GM12878 (cell line): ENCODE results near the gene FGF14. TPM values are rescaled to one million over a fixed set of nuclear protein-coding genes. Genes with fewer than 3 reads are reported as not detected.

Experiments used
- ATAC-seq: fragments of 200-7000 bp; cut with Tn5 transposase; 3 replicates; pipeline ENCODE4 v1.9.1; 2020; ENCODE audit warnings: mild to moderate bottlenecking, moderate library complexity
- BruUV-seq: library from RNA; stranded (reverse); fragments of 400-500 nt; replicated peaks from 2 replicates; lab custom pipeline; 2021; lab: Mats Ljungman, UMichigan
- CTCF ChIA-PET: fragments of 300-600 bp; sonication (Branson Sonifier 250); formaldehyde crosslinking; extraction: SDS; loops from one replicate; lab custom pipeline; 2021; ENCODE audit warnings: inconsistent platforms; lab: Yijun Ruan, JAX
- POLR2A ChIA-PET: fragments of 350-600 bp; formaldehyde crosslinking; extraction: SDS; loops from one replicate; lab custom pipeline; 2021; ENCODE audit warnings: inconsistent platforms; lab: Charles Lee
- RAD21 ChIA-PET: fragments of 300-600 bp; sonication (Branson Sonifier 250); formaldehyde crosslinking; loops from one replicate; lab custom pipeline; 2023; ENCODE audit warnings: antibody characterized with exemption; ENCODE audit not compliant: unreplicated experiment; lab: Charles Lee
- SMC1A ChIA-PET: fragments of 300-600 bp; sonication (Branson Sonifier 250); formaldehyde crosslinking; loops from one replicate; lab custom pipeline; 2023; ENCODE audit not compliant: unreplicated experiment, uncharacterized antibody; lab: Charles Lee
- DNase-seq: peaks from one replicate; pipeline ENCODE4 v3.0.0-alpha.2; 2011; ENCODE audit warnings: low read depth, low spot score
- FAIRE-seq: peaks from 3 replicates; lab custom pipeline; 2011; peaks lifted over from hg19 to GRCh38; lab: Jason Lieb, UNC
- H2AFZ ChIP-seq: 2 replicates; pipeline ENCODE4 v1.6.0; 2011; ENCODE audit warnings: low read depth, low read length, control low read depth; ENCODE audit not compliant: control insufficient read depth
- H3K27ac ChIP-seq: 2 replicates; pipeline ENCODE4 v1.5.1; 2011; ENCODE audit warnings: control low read depth; ENCODE audit not compliant: control insufficient read depth, insufficient read depth
- H3K27me3 ChIP-seq, 2 experiments: replicated peaks in 1 of 2; 2 replicates each; pipeline versions ENCODE4 v1.6.0 to v1.6.1; 2011; ENCODE audit warnings: low read length in 1 of 2; ENCODE audit not compliant: control insufficient read depth in 2 of 2, insufficient read depth in 2 of 2
- H3K36me3 ChIP-seq, 2 experiments: 2 replicates each; pipeline ENCODE4 v1.5.1; 2011; ENCODE audit warnings: low read length in 1 of 2; ENCODE audit not compliant: control insufficient read depth in 2 of 2, insufficient read depth in 2 of 2
- H3K4me1 ChIP-seq: 2 replicates; pipeline ENCODE4 v1.6.1; 2011; ENCODE audit warnings: mild to moderate bottlenecking, low read length, moderate library complexity, mixed read lengths; ENCODE audit not compliant: control insufficient read depth, insufficient read depth
- H3K4me2 ChIP-seq: 2 replicates; pipeline ENCODE4 v1.6.0; 2011; ENCODE audit warnings: control low read depth; ENCODE audit not compliant: control insufficient read depth, insufficient read depth
- H3K4me3 ChIP-seq: fragments of 200-600 bp; sonication (generic); 2 replicates; pipeline ENCODE4 v1.5.1; 2016
- H3K79me2 ChIP-seq: 2 replicates; pipeline ENCODE4 v1.6.0; 2011; ENCODE audit warnings: low read length; ENCODE audit not compliant: control insufficient read depth, insufficient read depth
- H3K9ac ChIP-seq: 2 replicates; pipeline ENCODE4 v1.8.0; 2011; ENCODE audit warnings: low read length, control low read depth, mixed read lengths; ENCODE audit not compliant: control insufficient read depth, insufficient read depth
- H3K9me3 ChIP-seq: replicated peaks from 3 replicates; pipeline ENCODE4 v1.5.1; 2011; ENCODE audit warnings: mild to moderate bottlenecking, low read length; ENCODE audit not compliant: control insufficient read depth, insufficient read depth
- H4K20me1 ChIP-seq: 2 replicates; pipeline ENCODE4 v1.6.0; 2011; ENCODE audit not compliant: control insufficient read depth, insufficient read depth
- BMI1 ChIP-seq: fragments of 450-650 bp; IDR thresholded peaks from 2 replicates; pipeline ENCODE4 v1.6.1; 2016; ENCODE audit warnings: mild to moderate bottlenecking, moderate library complexity, borderline replicate concordance
- ELK1 ChIP-seq: IDR thresholded peaks from 2 replicates; pipeline ENCODE4 v1.6.1; 2012; ENCODE audit warnings: low read depth, low read length, improper control_type of control experiment
- NR2C2 ChIP-seq: IDR thresholded peaks from 2 replicates; pipeline ENCODE4 v1.6.1; 2011; ENCODE audit warnings: borderline replicate concordance, low read depth; ENCODE audit not compliant: control insufficient read depth, insufficient read length
- RBBP5 ChIP-seq: fragments of 200-600 bp; sonication (generic); conservative IDR thresholded peaks from 2 replicates; pipeline ENCODE4 v1.6.1; 2016
- RCOR1 ChIP-seq: conservative IDR thresholded peaks from 2 replicates; pipeline ENCODE4 v1.6.1; 2012; ENCODE audit warnings: low read depth, low read length, improper control_type of control experiment
- RELB ChIP-seq: fragments of 450-650 bp; IDR thresholded peaks from 2 replicates; pipeline ENCODE4 v1.6.1; 2017; ENCODE audit warnings: low read depth, mild to moderate bottlenecking, moderate library complexity
- STAT1 ChIP-seq: fragments of 450-650 bp; conservative IDR thresholded peaks from 2 replicates; pipeline ENCODE4 v1.6.1; 2014; ENCODE audit warnings: antibody characterized with exemption, mild to moderate bottlenecking
- ZBTB33 ChIP-seq: fragments of 450-650 bp; IDR thresholded peaks from 2 replicates; pipeline ENCODE4 v1.6.1; 2017; ENCODE audit warnings: mild to moderate bottlenecking
- ZNF384 ChIP-seq: IDR thresholded peaks from 2 replicates; pipeline ENCODE4 v1.6.1; 2012; ENCODE audit warnings: low read depth, mild to moderate bottlenecking, low read length, improper control_type of control experiment, borderline replicate concordance
- ZSCAN29 ChIP-seq: fragments of 450-650 bp; IDR thresholded peaks from 2 replicates; pipeline ENCODE4 v1.6.1; 2017; ENCODE audit warnings: mild to moderate bottlenecking, moderate library complexity
- WGBS: methylation state at CpG from one replicate; pipeline ENCODE4 v1.1.6; 2016; ENCODE audit warnings: low lambda C conversion rate; ENCODE audit not compliant: insufficient replicate concordance, insufficient coverage; ENCODE audit errors: missing lambda C conversion rate; 5-methylcytosine and 5-hydroxymethylcytosine counted together
- in situ Hi-C: fragments of 300-500 bp; cut with MboI; formaldehyde crosslinking; loops from 9 replicates; pipeline ENCODE4 v1.14.3; 2018; ENCODE audit warnings: mixed read lengths
- intact Hi-C: fragments of 100-400 bp; cut with micrococcal nuclease; formaldehyde crosslinking; loops from one replicate; pipeline ENCODE4 v1.14.2; 2022; ENCODE audit not compliant: unreplicated experiment
- polyA plus RNA-seq, 11 experiments: library from polyadenylated mRNA; depleted of rRNA in 4 of 11; unstranded in 6 of 11; stranded (reverse) in 5 of 11; fragments of >200 nt; fragmentation: Nextera tagmentation in 4 of 11; fragmentation: Illumina TruSeq in 1 of 11; extraction: Ambion mirVana in 4 of 11; extraction: Trizol in 1 of 11; gene quantifications; 1 replicate in 1 of 11; 2 replicates in 10 of 11; pipeline versions ENCODE4 v1.2.1 to v1.2.3, GENCODE V29; 2011 to 2016; ENCODE audit warnings: inconsistent platforms in 2 of 11, missing spikeins in 2 of 11, low read depth in 1 of 11
- total RNA-seq, 4 experiments: library from RNA; depleted of rRNA in 3 of 4; stranded (reverse); fragments of >200 nt in 3 of 4; fragmentation: Illumina TruSeq in 1 of 4; extraction: Trizol in 1 of 4; gene quantifications; 2 replicates each; pipeline versions ENCODE4 v1.2.1 to v1.2.3, GENCODE V29; 2013 to 2021

Gene FGF14
- total and polyA plus RNA-seq, 10 of the 15 experiments (the other 5 are each of a cell fraction or from before 2014, with no cell fraction given): under 0.01 to 0.44 (median 0.04) TPM

- RAD21 ChIA-PET: interaction anchor here (0.5 to 0.8 kb wide), 2 partner anchors 34 to 49 kb away, joined by 3 to 5 read pairs; no protein-coding TSS in a partner anchor
- TF ChIP-seq STAT1: no peak
- TF ChIP-seq ZNF384: peak; percentile 65; the same call in 1 of the 2 replicates
- TF ChIP-seq RELB: 0 out of 2 replicates have a peak, but pooled peaks have one; percentile 16
- BruUV-seq: no TSS peak
- Histone ChIP-seq H3K36me3 (no peaks in the 10 kb centered on the region), H3K4me1 (no peaks in the 10 kb centered on the region), H3K4me2 (no peak overlapping the region), H2AFZ (no peak overlapping the region), H3K9me3 (no peaks in the 10 kb centered on the region), H3K79me2 (no peaks in the 10 kb centered on the region), H3K9ac (no peak overlapping the region), H3K27ac (no peak overlapping the region), H3K4me3 (no peak overlapping the region), H3K27me3 (no peaks in the 10 kb centered on the region), H4K20me1 (no peaks in the 10 kb centered on the region)
- DNase-seq (no peak), ATAC-seq (peak; percentile 71), FAIRE-seq (no peak)
- CTCF ChIA-PET: interaction anchor here (1.0 to 2.7 kb wide), 7 partner anchors 9 to 58 kb away, joined by 3 to 17 read pairs (median 3); no protein-coding TSS in a partner anchor
- POLR2A ChIA-PET: no interaction called here
- 60% methylated on average over 1 of the region's 1 CpG for WGBS
- SMC1A ChIA-PET: interaction anchor here (0.6 to 2.5 kb wide), 7 partner anchors 9 to 193 kb away, joined by 3 to 7 read pairs (median 3); no protein-coding TSS in a partner anchor
- in situ Hi-C loops: no loop called here
- intact Hi-C loops: loop anchor here (2.0 to 5.0 kb wide), 2 partner anchors 49 to 81 kb away; no protein-coding TSS in a partner anchor
Measured at GRCh38 chr13:101708115-101708514, 693.7 kb downstream of the FGF14 start.

GRCh38 chr13:101707659-101708058 is 694.2 kb downstream of the FGF14 start:
- ChIA-PET SMC1A (interaction anchor here (0.9 to 2.5 kb wide), 9 partner anchors 10 to 193 kb away, joined by 3 to 9 read pairs (median 3); no protein-coding TSS in a partner anchor), CTCF (interaction anchor here (1.0 to 2.7 kb wide), 7 partner anchors 9 to 58 kb away, joined by 3 to 17 read pairs (median 3); no protein-coding TSS in a partner anchor), RAD21 (no interaction called here), POLR2A (no interaction called here)
- DNase-seq (no peak), ATAC-seq (no peak), FAIRE-seq (no peak)
- 62% methylated on average over 2 of the region's 2 CpGs for WGBS
- Histone ChIP-seq H3K79me2 (no peaks in the 10 kb centered on the region), H3K9me3 (no peaks in the 10 kb centered on the region), H3K9ac (no peak overlapping the region), H3K4me3 (no peak overlapping the region), H3K4me2 (no peak overlapping the region), H3K27ac (no peak overlapping the region), H3K4me1 (no peaks in the 10 kb centered on the region), H3K36me3 (no peaks in the 10 kb centered on the region), H3K27me3 (no peaks in the 10 kb centered on the region), H2AFZ (no peak overlapping the region), H4K20me1 (no peaks in the 10 kb centered on the region)
- intact Hi-C loops (loop anchor here (2.0 to 5.0 kb wide), 2 partner anchors 49 to 80 kb away; no protein-coding TSS in a partner anchor), in situ Hi-C loops (no loop called here)
- BruUV-seq: no TSS peak
- no peak for TF ChIP-seq RBBP5
- TF ChIP-seq NR2C2: no peak
- no peak for TF ChIP-seq ELK1
- no peak for TF ChIP-seq BMI1
- TF ChIP-seq RCOR1: no peak
- no peak for TF ChIP-seq ZSCAN29
- TF ChIP-seq ZBTB33: no peak
